ENCODE data around the gene ARHGAP22. TPM values are rescaled to one million over a fixed set of nuclear protein-coding genes. Genes with fewer than 3 reads are reported as not detected.

The ARHGAP22 gene
- total RNA-seq, 6 donors from 2014 or later: 1.4 to 25.1 (median 7.1) TPM

DNA sequence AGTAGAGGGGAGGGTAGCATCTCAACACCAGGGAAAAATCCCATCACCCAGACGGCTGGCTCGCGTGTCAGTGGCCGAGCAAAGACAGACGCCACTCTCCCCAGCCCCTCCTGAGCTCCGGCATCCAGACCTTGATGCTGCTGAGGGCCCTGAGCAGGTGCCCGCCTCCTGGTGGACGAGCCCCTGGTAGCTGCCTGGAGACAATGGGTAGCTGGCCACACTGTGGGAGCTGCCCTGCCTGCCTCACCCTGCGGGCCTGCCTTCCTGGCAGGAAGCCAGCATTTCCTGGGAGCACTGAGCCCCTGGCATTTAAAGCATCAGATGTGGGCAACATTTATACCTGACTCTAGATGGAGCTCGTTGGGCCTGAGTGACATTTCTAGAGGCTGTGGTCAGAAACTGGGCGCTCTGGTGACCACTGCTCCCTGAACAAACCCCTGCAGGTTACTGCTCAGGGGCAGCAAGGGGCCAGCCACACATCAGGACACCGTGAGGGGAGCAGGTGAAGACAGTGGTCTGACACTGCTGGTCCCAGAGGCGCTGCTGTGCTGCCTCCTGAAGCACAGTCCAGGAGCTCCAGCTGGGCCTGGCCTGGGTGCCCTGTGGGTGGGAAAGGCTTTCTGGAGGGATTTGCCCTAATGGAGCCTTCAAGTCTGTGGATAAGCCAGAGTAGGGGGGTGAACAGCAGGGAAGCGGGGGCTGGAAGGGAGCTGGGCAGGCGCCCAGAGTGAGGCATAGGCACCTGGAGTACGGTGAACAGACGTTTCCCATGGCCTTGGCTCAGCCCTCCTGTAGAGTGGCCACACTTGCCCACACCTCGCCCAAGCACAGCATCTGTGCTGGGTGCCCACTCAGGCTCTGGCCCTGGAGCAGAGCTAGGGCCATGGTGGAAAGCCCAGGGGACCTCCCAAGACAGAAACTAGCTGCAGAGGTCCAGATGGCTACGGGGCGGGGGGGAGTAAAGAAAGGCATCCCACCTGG, 159.7 kb downstream of the ARHGAP22 start:
- no peak overlapping the region for H3K27ac ChIP-seq
- TF ChIP-seq POLR2A (IDR thresholded peaks at IDR 0.05): no peak
- TF ChIP-seq POLR2AphosphoS5 (IDR thresholded peaks at IDR 0.05): no peak
- TF ChIP-seq EP300 (IDR thresholded peaks at IDR 0.05): no peak
- TF ChIP-seq, protein P1, sequence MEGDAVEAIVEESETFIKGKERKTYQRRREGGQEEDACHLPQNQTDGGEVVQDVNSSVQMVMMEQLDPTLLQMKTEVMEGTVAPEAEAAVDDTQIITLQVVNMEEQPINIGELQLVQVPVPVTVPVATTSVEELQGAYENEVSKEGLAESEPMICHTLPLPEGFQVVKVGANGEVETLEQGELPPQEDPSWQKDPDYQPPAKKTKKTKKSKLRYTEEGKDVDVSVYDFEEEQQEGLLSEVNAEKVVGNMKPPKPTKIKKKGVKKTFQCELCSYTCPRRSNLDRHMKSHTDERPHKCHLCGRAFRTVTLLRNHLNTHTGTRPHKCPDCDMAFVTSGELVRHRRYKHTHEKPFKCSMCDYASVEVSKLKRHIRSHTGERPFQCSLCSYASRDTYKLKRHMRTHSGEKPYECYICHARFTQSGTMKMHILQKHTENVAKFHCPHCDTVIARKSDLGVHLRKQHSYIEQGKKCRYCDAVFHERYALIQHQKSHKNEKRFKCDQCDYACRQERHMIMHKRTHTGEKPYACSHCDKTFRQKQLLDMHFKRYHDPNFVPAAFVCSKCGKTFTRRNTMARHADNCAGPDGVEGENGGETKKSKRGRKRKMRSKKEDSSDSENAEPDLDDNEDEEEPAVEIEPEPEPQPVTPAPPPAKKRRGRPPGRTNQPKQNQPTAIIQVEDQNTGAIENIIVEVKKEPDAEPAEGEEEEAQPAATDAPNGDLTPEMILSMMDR (IDR thresholded peaks at IDR 0.05): no peak
- H3K27me3 ChIP-seq: no peaks in the 10 kb centered on the region
- no peak overlapping the region for H3K4me3 ChIP-seq
- H3K9me3 ChIP-seq: no peaks in the 10 kb centered on the region
- H3K4me1 ChIP-seq: peaks cover 0 to under 1% (median 0%) of the 10 kb centered on the region in 4 donors
- H3K36me3 ChIP-seq: no peaks in the 10 kb centered on the region
- DNase-seq (peak in 1 of 2 donors; percentile 57), ATAC-seq (ENCODE audit: low FRiP score in 2 of 2) (peak in 1 of 2 donors; percentile 32)
- 74 to 79% methylated on average over 8 to 20 of the region's 20 CpGs for WGBS, 2 donors

DNA sequence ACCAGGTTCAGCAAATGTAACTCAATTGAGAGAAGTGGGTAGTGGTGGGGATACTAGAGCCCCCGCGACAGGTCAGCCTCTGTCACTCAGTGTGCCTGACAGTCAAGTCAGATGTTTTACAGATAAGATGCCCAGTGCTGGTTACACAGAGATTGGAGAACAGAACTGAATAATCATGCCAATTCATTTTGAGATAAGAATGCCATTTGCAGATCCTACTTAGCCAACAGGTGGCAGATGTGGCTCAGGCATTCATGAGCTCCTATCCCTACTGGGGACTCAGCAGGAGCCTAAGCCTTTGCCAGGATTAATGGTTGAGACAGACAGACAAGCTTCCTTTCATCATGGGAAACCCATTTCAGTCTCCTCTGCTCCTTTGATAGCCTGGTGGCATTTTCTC, 160.6 kb downstream of the ARHGAP22 start:
- no peaks in the 10 kb centered on the region for H3K9me3 ChIP-seq
- WGBS, 2 donors: 45 to 55% methylated on average over 2 of the region's 2 CpGs
- TF ChIP-seq, protein P1 (IDR thresholded peaks at IDR 0.05): no peak
- TF ChIP-seq POLR2A (IDR thresholded peaks at IDR 0.05) (no peak), POLR2AphosphoS5 (IDR thresholded peaks at IDR 0.05) (no peak), EP300 (IDR thresholded peaks at IDR 0.05) (no peak)
- no peaks in the 10 kb centered on the region for H3K27me3 ChIP-seq
- ATAC-seq (ENCODE audit: low FRiP score in 2 of 2) (no peak), DNase-seq (no peak)
- H3K4me1 ChIP-seq: peaks cover 0 to 9% (median 0%) of the 10 kb centered on the region in 4 donors
- no peak overlapping the region for H3K27ac ChIP-seq
- H3K36me3 ChIP-seq: no peaks in the 10 kb centered on the region
- no peak overlapping the region for H3K4me3 ChIP-seq

DNA sequence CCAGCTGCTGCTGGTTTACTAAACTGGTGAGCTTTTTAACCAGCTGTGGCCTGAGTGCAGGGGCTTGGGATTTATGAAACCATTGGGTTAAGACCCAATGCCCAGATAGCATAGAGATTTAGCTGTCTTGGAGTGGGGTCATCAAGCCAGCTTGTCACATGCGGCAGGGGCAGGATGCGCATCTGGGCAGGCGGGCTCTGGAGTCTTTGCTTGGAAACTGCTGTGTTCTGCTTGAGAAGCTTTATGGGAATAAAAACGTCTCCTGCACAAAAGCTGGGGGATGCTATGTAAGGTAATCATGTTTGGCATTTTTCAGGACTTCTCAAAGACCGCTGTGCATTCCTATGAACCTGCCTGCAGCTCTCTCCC, 162.1 kb downstream of the ARHGAP22 start:
- no peak for ATAC-seq (ENCODE audit: low FRiP score in 2 of 2)
- H3K27me3 ChIP-seq: no peaks in the 10 kb centered on the region
- H3K4me3 ChIP-seq: no peak overlapping the region
- no peaks in the 10 kb centered on the region for H3K9me3 ChIP-seq
- no peak overlapping the region for H3K27ac ChIP-seq
- TF ChIP-seq POLR2A (IDR thresholded peaks at IDR 0.05): no peak
- no peak for TF ChIP-seq EP300 (IDR thresholded peaks at IDR 0.05)
- TF ChIP-seq POLR2AphosphoS5 (IDR thresholded peaks at IDR 0.05): no peak
- TF ChIP-seq, protein P1 (IDR thresholded peaks at IDR 0.05): no peak
- H3K36me3 ChIP-seq: no peaks in the 10 kb centered on the region
- WGBS, 2 donors: 75 to 76% methylated on average over 5 of the region's 5 CpGs
- peaks cover 0 to 13% (median 2%) of the 10 kb centered on the region in 4 donors for H3K4me1 ChIP-seq
- DNase-seq: no peak

DNA sequence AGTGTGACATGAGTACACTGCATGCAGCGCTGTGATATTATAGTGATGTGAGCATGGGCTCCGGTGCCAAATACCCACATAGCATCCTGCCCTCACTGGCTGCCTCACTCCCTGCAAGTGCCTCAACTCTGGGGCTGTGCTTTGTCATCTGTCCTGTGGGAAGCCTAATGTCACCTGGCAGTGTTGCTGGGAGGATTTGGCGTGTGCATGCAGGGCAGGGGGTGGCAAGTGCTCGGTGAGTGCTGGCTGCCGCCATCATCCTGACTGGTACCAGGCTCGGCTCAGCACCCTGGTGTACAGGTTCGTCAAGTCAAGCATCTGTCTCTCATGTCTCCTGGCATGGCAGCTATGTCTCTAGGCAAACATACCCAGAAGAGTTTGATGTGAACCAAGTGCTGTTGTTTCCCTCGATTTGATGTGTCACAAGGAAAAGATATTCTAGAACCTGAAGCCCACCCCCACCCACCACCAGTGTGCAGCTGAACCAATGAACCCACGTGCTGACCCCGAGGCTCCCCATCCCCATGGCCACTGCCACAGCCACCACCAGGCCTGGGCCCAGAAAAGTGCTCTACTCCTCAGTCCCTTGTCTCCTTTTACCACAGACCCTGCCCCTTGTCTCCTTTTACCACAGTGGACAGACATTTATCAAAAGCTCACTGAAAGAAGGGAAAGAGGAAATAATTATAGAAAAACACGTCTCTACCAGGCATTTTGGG, 162.6 kb downstream of the ARHGAP22 start:
- no peak for TF ChIP-seq POLR2A (IDR thresholded peaks at IDR 0.05)
- WGBS, 2 donors: 77 to 82% methylated on average over 9 to 10 of the region's 11 CpGs
- H3K27me3 ChIP-seq: no peaks in the 10 kb centered on the region
- H3K9me3 ChIP-seq: no peaks in the 10 kb centered on the region
- DNase-seq: peak; percentile 18 to 53
- H3K36me3 ChIP-seq: no peaks in the 10 kb centered on the region
- H3K4me1 ChIP-seq: peaks cover 0 to 13% (median 2%) of the 10 kb centered on the region in 4 donors
- H3K4me3 ChIP-seq: no peak overlapping the region
- H3K27ac ChIP-seq: no peak overlapping the region
- ATAC-seq (ENCODE audit: low FRiP score in 2 of 2): no peak

DNA sequence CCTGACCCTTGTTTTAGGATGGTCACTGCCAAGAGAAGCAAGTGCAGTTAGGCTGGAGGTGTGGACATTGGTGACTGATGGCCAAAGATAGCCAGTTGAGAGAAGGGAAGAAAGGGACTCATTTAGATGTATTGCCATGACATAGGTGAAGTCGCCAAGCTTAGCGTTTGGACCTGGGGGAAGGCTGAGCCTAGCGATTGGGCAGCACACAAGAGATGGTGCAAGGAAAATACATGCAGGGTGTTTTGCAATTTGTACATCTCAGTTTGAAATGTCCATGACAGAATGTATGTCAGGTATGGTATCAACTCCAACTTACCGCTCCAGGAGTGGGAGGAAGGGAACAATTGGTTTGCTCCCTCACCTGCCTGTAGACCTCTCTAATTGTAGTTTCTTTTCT, 164.1 kb downstream of the ARHGAP22 start:
- 93 to 95% methylated on average over 4 of the region's 4 CpGs for WGBS, 2 donors
- Histone ChIP-seq H3K4me1 (peaks cover 0 to 13% (median 2%) of the 10 kb centered on the region in 4 donors), H3K9me3 (no peaks in the 10 kb centered on the region), H3K27me3 (no peaks in the 10 kb centered on the region), H3K27ac (no peak overlapping the region), H3K36me3 (peaks cover 0 to 3% (median 0%) of the 10 kb centered on the region in 4 donors), H3K4me3 (no peak overlapping the region)
- no peak for DNase-seq
- no peak for ATAC-seq (ENCODE audit: low FRiP score in 2 of 2)
- TF ChIP-seq EP300 (IDR thresholded peaks at IDR 0.05) (no peak), POLR2AphosphoS5 (IDR thresholded peaks at IDR 0.05) (no peak), POLR2A (IDR thresholded peaks at IDR 0.05) (no peak)
- TF ChIP-seq, protein P1 (IDR thresholded peaks at IDR 0.05): no peak

Measured in upper lobe of left lung (tissue), 6 donors.